Neural progenitor cell (in vitro differentiated cells): Measurements from ENCODE around the gene CDC37L1. TPM values are rescaled to one million over a fixed set of nuclear protein-coding genes. Genes with fewer than 3 reads are reported as not detected.

Experiments used
- DNase-seq: peaks from one replicate; pipeline ENCODE4 v3.0.0-alpha.2; 2016; ENCODE audit warnings: low spot score
- H2AFZ ChIP-seq: fragments of 200-600 bp; sonication (generic); replicated peaks from 2 replicates; pipeline ENCODE4 v1.6.1; 2016; ENCODE audit warnings: antibody characterized with exemption
- H3F3A ChIP-seq: fragments of 200-600 bp; sonication (generic); 2 replicates; pipeline ENCODE4 v1.6.1; 2016; ENCODE audit warnings: antibody characterized with exemption, low read depth
- H3K27ac ChIP-seq: fragments of 200-600 bp; sonication (generic); 2 replicates; pipeline ENCODE4 v1.5.1; 2016; ENCODE audit warnings: mild to moderate bottlenecking
- H3K27me3 ChIP-seq: fragments of 200-600 bp; sonication (generic); 2 replicates; pipeline ENCODE4 v1.6.1; 2016; ENCODE audit warnings: mild to moderate bottlenecking, moderate library complexity
- H3K36me3 ChIP-seq: fragments of 200-600 bp; sonication (generic); 2 replicates; pipeline ENCODE4 v1.5.1; 2016
- H3K4me1 ChIP-seq: fragments of 200-600 bp; sonication (generic); 2 replicates; pipeline ENCODE4 v1.6.1; 2016; ENCODE audit warnings: mixed run types
- H3K4me2 ChIP-seq: fragments of 200-600 bp; sonication (generic); 2 replicates; pipeline ENCODE4 v1.6.1; 2016
- H3K4me3 ChIP-seq: fragments of 200-600 bp; sonication (generic); 2 replicates; pipeline ENCODE4 v1.5.1; 2016
- H3K79me2 ChIP-seq: fragments of 200-600 bp; sonication (generic); 2 replicates; pipeline ENCODE4 v1.6.1; 2016; ENCODE audit warnings: low read depth
- H3K9ac ChIP-seq: fragments of 200-600 bp; sonication (generic); 2 replicates; pipeline ENCODE4 v1.6.1; 2016
- H3K9me3 ChIP-seq: fragments of 200-600 bp; sonication (generic); 2 replicates; pipeline ENCODE4 v1.5.1; 2016; ENCODE audit warnings: low read depth
- H4K20me1 ChIP-seq: fragments of 200-600 bp; sonication (generic); 2 replicates; pipeline ENCODE4 v1.6.1; 2016; ENCODE audit warnings: low read depth
- H3K27ac Mint-ChIP-seq: 3 replicates; pipeline ENCODE4 v1.8.0; 2021; ENCODE audit warnings: mixed read lengths
- H3K27me3 Mint-ChIP-seq: 2 replicates; pipeline ENCODE4 v1.8.0; 2022; ENCODE audit warnings: low read depth, mild to moderate bottlenecking, inconsistent platforms, moderate library complexity, mixed read lengths; ENCODE audit not compliant: insufficient read depth
- H3K36me3 Mint-ChIP-seq: 3 replicates; pipeline ENCODE4 v1.8.0; 2021; ENCODE audit warnings: mixed read lengths
- H3K4me1 Mint-ChIP-seq: 3 replicates; pipeline ENCODE4 v1.8.0; 2021; ENCODE audit warnings: mixed read lengths
- H3K4me3 Mint-ChIP-seq: 3 replicates; pipeline ENCODE4 v1.8.0; 2021; ENCODE audit warnings: mild to moderate bottlenecking, moderate library complexity, mixed read lengths
- H3K9me3 Mint-ChIP-seq: 3 replicates; pipeline ENCODE4 v1.8.0; 2020; ENCODE audit warnings: mixed read lengths
- EZH2 ChIP-seq: fragments of 200-600 bp; sonication (generic); IDR thresholded peaks from 2 replicates; pipeline ENCODE4 v1.6.1; 2017; ENCODE audit warnings: antibody characterized with exemption, mild to moderate bottlenecking, moderate library complexity
- EZH2phosphoT487 ChIP-seq: fragments of 200-600 bp; sonication (generic); IDR thresholded peaks from 2 replicates; pipeline ENCODE4 v1.6.1; 2017; ENCODE audit warnings: antibody characterized with exemption
- total RNA-seq: library from RNA; depleted of rRNA; stranded (reverse); fragments of >200 nt; gene quantifications from 2 replicates; pipeline ENCODE4 v1.2.3, GENCODE V29; 2015; ENCODE audit warnings: low replicate concordance
- TF ChIP-seq, protein P1 (sequence below): fragments of 200-600 bp; sonication (generic); IDR thresholded peaks from 2 replicates; pipeline ENCODE4 v1.5.1; 2017; ENCODE audit warnings: antibody characterized with exemption, mild to moderate bottlenecking

Gene CDC37L1
- total RNA-seq, 1 donor from 2014 or later, result 32.1 TPM

DNA sequence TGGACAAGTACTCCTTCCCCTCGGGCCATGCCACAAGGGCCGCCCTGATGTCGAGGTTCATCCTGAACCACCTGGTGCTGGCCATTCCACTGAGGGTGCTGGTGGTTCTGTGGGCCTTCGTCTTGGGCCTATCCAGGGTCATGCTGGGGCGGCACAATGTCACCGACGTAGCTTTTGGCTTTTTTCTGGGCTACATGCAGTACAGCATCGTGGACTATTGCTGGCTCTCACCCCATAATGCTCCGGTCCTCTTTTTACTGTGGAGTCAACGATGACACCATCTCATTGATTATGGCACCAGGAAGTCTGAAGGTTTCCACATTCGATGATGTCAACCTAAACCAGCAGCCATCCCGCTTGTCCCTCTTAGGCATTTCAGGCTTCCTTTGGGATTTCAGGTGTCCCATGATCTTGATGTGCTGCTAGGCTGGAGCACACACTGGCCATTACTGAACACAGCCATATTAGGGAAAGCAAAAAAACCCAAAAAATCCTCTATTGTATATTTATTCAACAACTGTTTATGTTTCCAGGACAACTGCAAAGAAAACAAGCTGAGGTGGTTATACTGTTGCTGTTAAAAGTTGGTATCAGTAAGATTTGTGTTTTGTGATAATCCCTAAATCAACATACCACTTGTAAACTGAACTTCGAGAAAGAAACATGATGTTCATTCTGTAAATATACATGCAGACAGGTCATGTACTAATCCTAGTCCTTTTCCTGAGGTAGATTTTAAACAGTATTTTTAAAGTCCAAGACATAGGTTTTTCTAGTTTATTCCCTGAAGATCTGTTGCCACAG lies 16.2 kb upstream of the CDC37L1 start:
- Histone ChIP-seq H3K4me2 (peak overlapping the region; percentile 93), H4K20me1 (no peaks in the 10 kb centered on the region), H3F3A (peaks cover 16% of the 10 kb centered on the region), H3K9ac (no peak overlapping the region), H3K36me3 (no peaks in the 10 kb centered on the region), H3K4me1 (peaks cover 7% of the 10 kb centered on the region), H3K27ac (no peak overlapping the region), H3K4me3 (peak overlapping the region; percentile 69), H2AFZ (no peak overlapping the region), H3K27me3 (peaks cover 25% of the 10 kb centered on the region), H3K9me3 (no peaks in the 10 kb centered on the region), H3K79me2 (no peaks in the 10 kb centered on the region)
- no peaks in the 10 kb centered on the region for H3K36me3 Mint-ChIP-seq
- no peaks in the 10 kb centered on the region for H3K27me3 Mint-ChIP-seq
- TF ChIP-seq EZH2, result no peak
- TF ChIP-seq EZH2phosphoT487, result no peak
- TF ChIP-seq, protein P1, sequence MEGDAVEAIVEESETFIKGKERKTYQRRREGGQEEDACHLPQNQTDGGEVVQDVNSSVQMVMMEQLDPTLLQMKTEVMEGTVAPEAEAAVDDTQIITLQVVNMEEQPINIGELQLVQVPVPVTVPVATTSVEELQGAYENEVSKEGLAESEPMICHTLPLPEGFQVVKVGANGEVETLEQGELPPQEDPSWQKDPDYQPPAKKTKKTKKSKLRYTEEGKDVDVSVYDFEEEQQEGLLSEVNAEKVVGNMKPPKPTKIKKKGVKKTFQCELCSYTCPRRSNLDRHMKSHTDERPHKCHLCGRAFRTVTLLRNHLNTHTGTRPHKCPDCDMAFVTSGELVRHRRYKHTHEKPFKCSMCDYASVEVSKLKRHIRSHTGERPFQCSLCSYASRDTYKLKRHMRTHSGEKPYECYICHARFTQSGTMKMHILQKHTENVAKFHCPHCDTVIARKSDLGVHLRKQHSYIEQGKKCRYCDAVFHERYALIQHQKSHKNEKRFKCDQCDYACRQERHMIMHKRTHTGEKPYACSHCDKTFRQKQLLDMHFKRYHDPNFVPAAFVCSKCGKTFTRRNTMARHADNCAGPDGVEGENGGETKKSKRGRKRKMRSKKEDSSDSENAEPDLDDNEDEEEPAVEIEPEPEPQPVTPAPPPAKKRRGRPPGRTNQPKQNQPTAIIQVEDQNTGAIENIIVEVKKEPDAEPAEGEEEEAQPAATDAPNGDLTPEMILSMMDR, result no peak
- peak; percentile 1 for DNase-seq
- peaks cover 35% of the 10 kb centered on the region for H3K4me1 Mint-ChIP-seq
- peak overlapping the region; percentile 89 for H3K4me3 Mint-ChIP-seq
- peak overlapping the region; percentile 7 for H3K27ac Mint-ChIP-seq
- H3K9me3 Mint-ChIP-seq, result no peaks in the 10 kb centered on the region

DNA sequence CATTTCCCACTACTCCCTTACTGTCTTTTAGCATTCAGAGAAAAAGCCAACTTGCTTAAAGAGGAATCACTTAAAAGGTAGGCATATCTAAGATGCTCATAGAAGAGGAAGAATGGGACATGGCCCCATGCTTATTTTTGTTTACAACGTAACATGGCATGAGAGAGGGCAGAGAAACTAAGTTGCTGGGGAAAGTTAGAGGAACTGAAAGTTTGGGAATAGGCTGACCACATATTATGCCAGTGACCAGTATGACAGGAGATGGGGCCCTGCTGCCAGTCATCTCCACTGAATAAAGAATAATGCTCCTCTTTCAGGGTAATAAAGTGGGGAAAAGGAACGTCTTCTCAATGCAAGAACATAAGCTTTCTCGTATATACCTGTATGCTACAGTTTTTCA lies 15.4 kb upstream of the CDC37L1 start:
- H3K79me2 ChIP-seq, result no peaks in the 10 kb centered on the region
- H4K20me1 ChIP-seq, result no peaks in the 10 kb centered on the region
- Mint-ChIP-seq H3K27me3 (no peaks in the 10 kb centered on the region), H3K27ac (no peak overlapping the region), H3K36me3 (no peaks in the 10 kb centered on the region), H3K4me3 (peak overlapping the region; percentile 89), H3K4me1 (peaks cover 35% of the 10 kb centered on the region), H3K9me3 (no peaks in the 10 kb centered on the region)
- H3K4me1 ChIP-seq, result peaks cover 7% of the 10 kb centered on the region
- no peak overlapping the region for H3K27ac ChIP-seq
- H3K9ac ChIP-seq, result no peak overlapping the region
- no peak for DNase-seq
- H3F3A ChIP-seq, result peaks cover 16% of the 10 kb centered on the region
- H3K27me3 ChIP-seq, result peaks cover 25% of the 10 kb centered on the region
- peak overlapping the region; percentile 5 for H3K4me3 ChIP-seq
- TF ChIP-seq EZH2phosphoT487 (no peak), EZH2 (no peak)
- TF ChIP-seq, protein P1, result no peak
- H2AFZ ChIP-seq, result no peak overlapping the region
- no peaks in the 10 kb centered on the region for H3K9me3 ChIP-seq
- no peaks in the 10 kb centered on the region for H3K36me3 ChIP-seq
- peak overlapping the region; percentile 50 for H3K4me2 ChIP-seq

DNA sequence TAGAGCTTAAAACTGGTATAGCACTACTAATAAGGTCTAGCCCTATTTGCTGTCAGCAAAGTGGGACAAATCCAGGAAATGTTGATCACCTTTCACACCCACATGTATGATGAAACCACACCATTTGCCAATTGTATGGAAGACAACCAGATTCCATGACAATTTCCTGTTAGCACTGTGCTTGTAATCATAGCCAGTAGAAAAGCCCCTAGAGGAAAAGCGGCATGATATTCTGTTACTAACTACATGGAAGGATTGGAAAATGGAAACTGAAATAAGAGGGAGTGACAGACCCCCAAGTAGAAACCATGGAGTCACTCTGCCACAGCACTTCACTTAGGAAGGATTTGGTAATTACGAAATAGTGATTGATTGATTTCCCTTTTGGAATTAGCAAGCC lies 14.0 kb upstream of the CDC37L1 start:
- peaks cover 35% of the 10 kb centered on the region for H3K4me1 Mint-ChIP-seq
- peaks cover 25% of the 10 kb centered on the region for H3K27me3 ChIP-seq
- no peak overlapping the region for H3K9ac ChIP-seq
- H3K4me3 Mint-ChIP-seq, result no peak overlapping the region
- H3K4me1 ChIP-seq, result peaks cover 7% of the 10 kb centered on the region
- H2AFZ ChIP-seq, result no peak overlapping the region
- no peaks in the 10 kb centered on the region for H3K9me3 Mint-ChIP-seq
- no peak for DNase-seq
- H3K36me3 Mint-ChIP-seq, result no peaks in the 10 kb centered on the region
- H3K9me3 ChIP-seq, result peaks cover 4% of the 10 kb centered on the region
- H3K27ac ChIP-seq, result no peak overlapping the region
- TF ChIP-seq, protein P1, result no peak
- TF ChIP-seq EZH2, result no peak
- TF ChIP-seq EZH2phosphoT487, result no peak
- H3K79me2 ChIP-seq, result no peaks in the 10 kb centered on the region
- no peaks in the 10 kb centered on the region for H4K20me1 ChIP-seq
- peaks cover 16% of the 10 kb centered on the region for H3F3A ChIP-seq
- no peak overlapping the region for H3K4me3 ChIP-seq
- H3K27me3 Mint-ChIP-seq, result no peaks in the 10 kb centered on the region
- no peaks in the 10 kb centered on the region for H3K36me3 ChIP-seq
- no peak overlapping the region for H3K4me2 ChIP-seq
- H3K27ac Mint-ChIP-seq, result no peak overlapping the region
